Activated effector memory CD4-positive, alpha-beta T cell treated with anti-CD3 and anti-CD28 coated beads, Interleukin-2, amount 50 U/mL, for 16 hours (primary cell): ENCODE data around the gene MUC7.
"Not testable (repeated sequence)": the region's sequence is repeated elsewhere in the genome, so short reads cannot be mapped to it uniquely, and the experiment has no call there.

Source experiments
- DNase-seq: peaks from one replicate; pipeline ENCODE4 v3.0.0-alpha.2; 2020

MUC7 gene

DNA sequence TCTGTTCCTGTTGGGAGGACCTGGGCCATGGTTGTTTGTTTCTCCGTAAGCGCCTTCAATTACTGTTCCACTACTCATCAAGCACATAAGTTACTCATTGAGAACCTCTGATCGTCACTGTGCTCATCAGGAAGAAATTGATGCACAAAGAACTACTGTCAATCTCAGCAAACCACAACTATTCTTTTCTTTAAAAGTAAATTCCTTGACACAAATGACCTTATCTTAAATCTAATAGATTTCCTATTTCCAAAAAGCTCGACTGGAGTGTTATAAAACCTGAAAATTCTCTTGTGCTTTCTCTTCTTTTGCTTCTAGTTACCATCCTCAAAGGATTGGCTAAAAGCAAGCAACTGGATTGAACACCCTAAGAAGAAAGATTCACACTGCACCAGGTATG is at the start of gene MUC7:
MUC7 (plus strand) TSS at position 301 of the 400 bp plus-strand sequence. CDS start 1,825 bp downstream, outside the sequence.
- no peak for DNase-seq

DNA sequence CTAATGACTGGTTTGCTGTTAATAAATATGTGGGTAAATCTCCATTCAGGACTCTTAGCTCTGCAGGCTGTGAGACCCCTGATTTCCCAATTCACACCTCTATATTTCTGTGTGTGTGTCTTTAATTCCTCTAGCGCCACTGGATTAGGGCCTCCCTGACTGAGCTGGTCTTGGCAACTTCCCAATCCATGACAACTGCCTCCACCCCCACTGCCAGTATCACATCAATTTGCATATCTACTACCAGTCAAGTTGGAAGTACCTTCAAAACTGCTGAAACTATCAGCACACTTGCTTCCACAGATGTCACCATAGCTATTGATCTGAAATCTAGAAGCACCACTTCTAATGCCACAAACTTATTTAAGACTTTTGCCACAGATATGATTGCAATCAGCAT is 46.7 kb upstream of the MUC7 start:
- DNase-seq, result no peak

DNA sequence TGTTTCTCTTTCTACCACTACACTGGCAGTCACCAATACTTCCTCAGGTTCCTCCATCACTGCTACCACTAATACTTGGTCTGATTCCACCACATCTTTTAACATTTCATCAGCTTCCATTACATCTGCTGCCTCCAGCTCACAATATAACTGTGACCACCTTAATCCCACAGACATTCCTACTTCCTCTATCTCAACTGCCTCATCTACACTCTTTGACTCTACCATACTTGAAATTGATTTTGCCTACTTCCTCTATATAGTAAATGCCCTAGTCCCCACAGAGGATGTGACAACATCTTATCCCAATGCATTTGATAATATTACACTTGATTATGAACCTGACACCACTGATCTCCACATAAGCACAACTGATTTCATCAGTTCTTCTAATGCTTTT is 45.2 kb upstream of the MUC7 start:
- DNase-seq, result no peak

DNA sequence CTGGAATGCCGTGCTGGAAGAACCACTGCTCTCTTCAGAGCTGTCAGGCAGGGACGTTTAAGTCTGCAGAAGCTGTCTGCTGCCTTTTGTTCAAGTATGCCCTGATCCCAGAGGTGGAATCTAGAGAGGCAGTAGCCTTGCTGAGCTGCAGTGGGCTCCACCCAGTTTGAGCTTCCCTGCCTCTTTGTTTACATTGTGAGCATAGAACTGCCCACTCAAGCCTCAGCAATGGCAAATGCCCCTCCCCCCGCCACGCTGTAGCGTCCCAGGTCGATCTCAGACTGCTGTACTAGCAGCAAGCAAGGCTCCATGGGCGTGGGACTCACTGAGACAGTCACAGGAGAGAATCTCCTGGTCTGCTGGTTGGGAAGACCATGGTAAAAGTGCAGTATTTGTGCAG is 34.8 kb upstream of the MUC7 start:
- DNase-seq, result no peak

DNA sequence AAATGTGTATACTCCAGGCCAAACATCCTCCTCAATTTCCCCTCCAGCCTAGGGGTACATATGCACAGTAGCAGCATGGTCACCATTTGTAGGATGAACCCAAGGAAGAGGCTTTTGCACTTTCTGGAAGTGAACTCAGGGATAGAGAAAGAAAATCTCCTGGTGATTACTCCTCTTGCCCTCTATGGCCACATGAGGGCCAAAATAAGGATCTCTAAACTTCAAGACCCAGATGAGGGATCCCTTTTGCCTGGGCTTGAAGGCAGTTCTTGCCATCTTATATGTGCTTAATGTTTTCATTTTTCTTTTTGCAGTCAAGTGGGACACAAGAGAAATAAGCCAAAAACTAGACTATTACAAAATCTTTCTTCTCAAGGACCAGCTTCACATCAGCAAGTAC is 29.5 kb upstream of the MUC7 start:
- DNase-seq, result no peak

DNA sequence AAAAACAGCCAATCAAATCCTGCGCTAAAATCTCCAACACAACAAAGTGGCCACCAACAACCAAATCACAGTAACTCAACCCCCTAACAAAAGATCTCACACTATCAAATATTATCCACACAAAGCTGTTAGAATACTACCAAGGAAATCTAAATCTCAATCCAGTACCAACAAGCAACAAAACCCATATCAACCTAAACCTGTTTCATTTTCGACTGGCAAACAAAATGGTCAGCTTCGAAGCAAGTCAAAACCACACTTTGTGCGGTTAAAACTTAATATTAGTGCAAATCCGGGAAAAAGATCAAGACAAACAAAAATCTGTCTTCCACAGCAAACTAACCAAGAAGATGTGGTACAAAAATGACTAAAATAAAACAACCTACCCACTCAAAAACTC is 28.7 kb upstream of the MUC7 start:
- no peak for DNase-seq

DNA sequence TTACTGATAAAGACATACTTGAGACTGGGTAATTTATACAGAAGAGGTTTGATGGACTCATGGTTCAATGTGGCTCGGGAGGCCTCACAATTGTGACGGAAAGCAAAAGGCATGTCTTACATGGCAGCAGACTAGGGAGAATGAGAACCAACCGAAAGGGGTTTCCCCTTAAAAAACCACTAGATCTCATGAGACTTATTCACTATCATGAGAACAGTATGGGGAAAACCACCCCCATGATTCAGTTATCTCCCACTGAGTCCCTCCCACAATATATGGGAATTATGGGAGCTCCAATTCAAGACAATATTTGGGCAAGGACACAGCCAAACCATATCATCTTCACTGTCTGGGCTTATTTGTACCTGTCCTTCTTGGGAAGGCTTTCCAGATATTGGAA is 22.8 kb upstream of the MUC7 start:
- DNase-seq, result no peak

DNA sequence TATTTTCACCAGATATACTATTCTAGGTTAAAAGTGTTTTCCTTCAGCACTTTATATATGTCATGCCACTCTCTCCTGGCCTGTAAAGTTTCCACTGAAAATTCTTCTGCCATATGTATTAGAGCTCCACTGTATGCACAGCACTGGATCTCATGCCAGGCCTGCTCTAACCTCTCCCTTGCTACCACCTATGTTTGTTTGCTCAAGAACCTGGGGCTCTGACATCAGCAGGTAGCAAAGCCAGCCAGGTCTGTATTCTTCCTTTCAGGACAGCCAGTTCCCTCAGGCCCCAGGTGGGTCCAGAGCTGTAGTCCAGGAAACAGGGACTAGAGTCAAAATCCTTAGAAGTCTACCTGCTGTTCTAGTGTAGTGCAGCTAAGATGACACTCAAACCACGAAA is 19.1 kb upstream of the MUC7 start:
- no peak for DNase-seq

DNA sequence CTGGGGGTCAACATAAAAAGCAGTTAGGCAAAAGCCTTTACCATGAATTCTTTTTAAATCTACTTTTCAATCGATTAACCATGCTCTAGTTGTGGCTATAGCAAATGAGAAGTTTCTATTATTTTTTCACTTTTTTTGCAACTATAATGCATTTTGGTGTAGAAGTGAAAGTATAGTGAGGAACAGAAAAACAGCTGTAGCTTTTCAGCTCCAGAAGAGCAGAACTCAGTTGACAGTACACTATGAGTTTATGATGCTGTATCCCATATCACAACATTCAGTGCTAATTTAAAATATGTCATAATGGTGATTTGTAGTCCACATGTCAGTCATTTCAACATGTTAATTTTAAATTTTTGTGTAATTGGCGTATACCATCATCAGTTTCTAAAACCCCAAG is 8.7 kb upstream of the MUC7 start:
- DNase-seq, result no peak

DNA sequence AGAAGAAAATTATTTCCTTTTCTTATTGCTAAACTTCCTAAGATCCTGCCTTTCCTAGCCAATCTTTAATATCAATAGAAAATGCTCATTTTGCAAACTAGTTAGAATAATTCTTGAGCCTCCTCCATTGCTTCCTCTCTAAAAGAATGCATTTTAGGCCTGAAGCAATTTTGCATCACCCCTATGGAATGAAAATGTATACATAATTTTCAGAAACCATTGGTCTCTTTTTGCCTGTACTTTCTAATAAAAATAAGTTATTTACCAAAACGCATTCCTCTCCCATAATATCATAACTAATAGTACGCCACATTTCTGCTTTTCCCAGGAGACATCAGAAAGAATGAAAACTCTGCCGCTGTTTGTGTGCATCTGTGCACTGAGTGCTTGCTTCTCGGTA is 1.7 kb downstream of the MUC7 start:
- no peak for DNase-seq

DNA sequence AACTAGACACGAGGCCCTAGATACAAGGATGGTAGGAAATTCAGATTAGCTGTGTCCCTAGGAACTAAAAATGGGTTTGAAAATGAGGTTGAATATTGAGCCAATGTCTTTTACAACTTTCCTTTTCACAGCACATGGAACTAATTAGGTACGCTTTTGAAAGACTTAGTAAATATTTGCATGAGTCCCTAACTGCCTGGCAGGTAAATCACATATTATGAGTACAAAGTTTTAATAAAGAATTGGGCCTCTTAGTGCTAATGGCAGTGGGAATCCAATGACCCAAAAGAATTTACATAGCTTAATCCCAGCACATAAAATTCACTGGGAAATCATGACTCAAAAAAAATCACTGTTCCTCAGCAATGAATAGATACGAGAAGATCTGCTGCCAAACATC is 16.8 kb downstream of the MUC7 start:
- no peak for DNase-seq

DNA sequence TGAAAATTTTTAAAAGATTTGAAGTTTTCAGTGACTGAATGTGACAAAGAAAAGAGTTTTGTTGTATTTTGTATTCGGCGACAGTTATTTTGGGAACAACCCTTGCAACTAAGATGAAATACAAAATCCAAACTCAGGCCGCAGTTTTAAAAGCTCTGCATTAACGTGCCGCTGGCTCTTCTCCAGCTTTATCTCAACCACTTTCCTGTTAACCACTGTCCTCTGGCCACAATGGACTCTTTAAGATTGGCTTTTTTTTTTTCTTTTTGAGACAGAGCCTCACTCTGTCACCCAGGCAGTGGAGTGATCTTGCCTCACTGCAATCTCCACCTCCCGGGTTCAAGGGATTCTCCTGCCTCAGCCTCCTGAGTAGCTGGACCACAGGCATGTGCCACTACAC is 24.2 kb downstream of the MUC7 start:
- no peak for DNase-seq

DNA sequence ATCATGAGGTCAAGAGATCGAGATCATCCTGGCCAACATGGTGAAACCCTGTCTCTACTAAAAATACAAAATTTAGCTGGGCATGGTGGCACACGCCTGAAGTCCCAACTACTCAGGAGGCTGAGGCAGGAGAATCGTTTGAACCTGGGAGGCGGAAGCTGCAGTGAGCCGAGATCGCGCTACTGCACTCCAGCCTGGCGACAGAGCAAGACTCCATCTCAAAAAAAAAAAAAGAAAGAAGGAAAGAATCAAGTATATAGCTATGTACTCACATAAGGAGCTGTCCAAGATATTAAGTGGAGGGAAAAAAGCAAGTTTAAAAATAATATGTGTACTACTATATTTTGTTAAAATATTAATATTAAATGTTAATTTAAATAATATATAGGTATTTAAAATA is 29.8 kb downstream of the MUC7 start:
- not testable (repeated sequence) for DNase-seq

DNA sequence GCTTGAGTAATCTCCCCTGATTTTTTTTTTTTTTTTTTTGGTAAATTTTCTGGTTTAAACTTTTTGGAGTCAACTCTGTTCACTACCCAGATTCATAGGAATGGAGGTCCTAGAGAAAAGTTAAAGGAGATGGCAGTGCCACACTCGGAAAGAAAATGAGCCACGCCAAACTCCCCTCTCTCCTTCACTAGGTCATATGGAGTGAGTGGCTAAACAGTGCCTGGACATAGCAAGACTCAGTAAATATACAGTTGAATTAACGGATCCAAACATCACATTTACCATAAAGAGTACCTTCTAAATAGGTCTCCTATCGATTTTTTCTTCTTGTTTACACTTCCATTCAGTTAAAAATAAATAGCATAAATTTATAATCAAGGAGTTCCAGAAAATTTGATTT is 32.7 kb downstream of the MUC7 start:
- DNase-seq, result no peak

DNA sequence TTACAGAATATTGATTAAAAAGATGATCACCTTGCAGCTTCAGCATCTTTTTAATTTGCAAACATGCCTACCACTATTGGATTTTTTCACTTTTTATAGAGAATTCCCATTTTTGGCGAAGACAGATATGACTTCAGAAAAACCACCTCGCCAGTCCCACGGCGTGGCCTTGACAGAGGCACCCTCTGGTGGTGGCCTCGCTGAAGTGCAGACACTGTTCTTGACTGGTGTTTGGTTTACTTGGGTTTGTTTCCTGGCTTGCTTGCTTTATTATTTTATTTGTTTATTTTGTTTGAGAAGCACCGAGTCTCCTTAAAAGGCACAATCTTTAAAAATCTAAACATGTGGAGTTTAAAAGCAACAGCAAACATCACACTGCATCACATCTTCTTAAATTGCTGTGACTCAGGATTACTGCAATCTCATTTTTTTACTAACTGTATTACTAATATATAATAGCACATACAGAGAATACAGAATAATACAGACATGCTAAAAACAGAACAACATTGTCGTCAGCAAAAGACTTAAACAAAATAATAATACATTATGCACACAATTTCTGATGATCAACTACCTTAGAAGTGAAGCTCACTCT is 33.3 kb downstream of the MUC7 start:
- peak; percentile 81 for DNase-seq

DNA sequence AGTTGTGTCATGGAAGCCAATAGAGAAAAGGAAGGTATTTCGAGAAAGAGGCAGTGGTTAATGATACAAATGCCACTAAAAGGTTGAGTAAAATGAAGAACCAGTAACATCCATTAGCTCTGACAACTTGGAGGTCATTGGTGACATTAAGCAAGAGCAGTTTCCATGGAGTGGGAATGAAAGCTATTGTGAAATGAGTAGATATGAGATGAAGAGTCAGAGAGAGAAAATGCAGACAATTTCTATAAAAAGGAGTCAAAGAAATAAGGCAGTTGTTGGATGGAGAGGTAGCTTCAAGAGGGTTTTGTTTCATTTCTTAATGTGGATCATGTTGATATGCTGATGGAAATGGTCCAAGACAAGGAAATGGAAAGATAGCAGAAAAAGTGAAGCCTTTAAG is 36.8 kb downstream of the MUC7 start:
- DNase-seq, result no peak

DNA sequence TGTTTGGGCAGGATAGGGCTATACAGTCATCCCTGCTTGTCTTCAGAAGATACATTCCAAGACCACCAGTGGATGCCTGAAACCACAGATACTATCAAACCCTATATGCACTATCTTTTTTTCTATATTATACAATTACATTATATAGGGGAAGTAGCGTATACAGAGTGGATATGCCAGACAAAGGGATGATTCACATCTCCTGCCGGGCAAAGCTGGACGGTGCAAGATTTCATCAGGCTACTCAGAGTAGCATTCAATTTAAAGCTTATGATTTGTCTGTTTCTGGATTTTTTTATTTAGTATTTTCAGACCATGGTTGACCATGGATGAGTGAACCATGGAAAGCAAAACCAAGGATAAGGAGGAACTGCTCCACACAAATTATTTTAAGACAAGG is 39.4 kb downstream of the MUC7 start:
- DNase-seq, result no peak

DNA sequence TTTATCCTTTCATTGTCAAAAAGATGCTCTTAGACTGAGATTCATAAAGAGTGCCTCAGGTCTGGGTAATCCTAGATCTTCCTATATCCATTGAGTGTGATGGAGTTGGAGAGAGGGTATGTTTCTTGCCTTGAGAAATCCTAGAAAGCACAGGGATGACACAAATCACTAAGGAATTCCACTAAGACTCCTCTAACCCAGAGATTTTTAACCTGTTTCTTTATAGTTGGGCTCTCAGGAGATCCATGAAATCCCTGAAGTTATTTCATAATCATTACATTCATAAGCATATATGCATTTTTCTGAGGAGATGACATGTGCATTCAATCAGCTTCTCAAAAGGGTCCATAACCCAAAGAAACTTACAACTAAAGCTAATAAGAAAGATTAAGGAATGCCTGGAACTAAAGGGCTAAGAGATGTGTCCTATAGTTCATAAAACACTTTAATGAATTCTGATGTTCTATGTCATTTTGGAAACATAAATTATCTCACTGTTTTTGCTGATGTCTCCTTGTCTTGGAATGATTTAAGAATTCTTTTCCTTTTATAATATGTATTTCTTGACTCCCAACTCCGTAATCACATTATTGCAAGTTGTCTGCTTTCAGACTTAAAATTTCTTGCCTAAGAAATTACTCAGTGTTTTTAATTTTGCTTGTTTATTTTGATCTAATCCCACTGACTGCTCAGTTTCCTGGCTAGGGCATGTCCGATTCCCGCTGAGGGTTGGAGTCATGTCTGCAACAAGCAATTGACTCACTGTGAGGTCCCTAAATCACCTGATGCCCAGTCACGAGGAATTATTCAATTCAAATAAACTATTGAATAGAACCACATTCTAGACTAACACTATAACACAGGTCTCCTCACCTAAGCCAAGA is 43.6 kb downstream of the MUC7 start:
- DNase-seq, result no peak

DNA sequence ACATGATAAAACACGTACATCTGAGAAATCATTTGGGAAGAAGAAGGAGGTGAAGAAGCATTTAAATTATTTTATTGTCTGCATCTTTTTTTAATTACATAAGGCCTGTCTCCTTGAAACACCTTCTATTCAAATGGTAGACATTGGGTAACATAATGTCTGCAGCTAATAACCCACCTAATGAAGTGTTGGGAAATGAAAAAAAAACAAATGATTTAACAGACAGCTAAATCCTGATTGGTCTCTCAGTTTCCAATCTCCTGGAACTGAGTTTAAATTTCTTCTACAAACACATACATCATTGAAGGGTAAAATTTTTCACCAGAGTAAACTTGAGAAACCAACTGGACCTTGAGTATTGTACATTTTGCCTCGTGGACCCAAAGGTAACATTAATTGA is 46.3 kb downstream of the MUC7 start, which contains the start of gene AMTN:
AMTN (plus strand) TSS at position 301 of the 400 bp plus-strand sequence. CDS start 209 bp downstream, outside the sequence.
- DNase-seq, result no peak

DNA sequence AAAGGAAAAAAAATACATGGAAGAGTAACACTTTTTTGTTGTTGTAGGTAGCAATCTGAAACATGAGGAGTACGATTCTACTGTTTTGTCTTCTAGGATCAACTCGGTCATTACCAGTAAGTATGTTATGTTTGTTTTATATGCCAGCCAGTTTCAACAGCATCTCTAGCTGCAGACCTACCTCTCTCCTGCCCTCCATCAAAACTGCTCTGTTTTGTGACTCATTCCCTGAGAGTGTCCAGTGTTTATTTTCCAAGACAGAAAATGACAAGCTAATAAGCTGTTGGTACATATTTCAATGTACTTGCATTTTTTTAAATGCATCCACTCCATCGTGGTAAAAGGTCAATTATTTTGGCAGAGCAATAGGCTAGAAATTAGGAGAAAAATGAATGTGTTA is 46.7 kb downstream of the MUC7 start:
- DNase-seq, result no peak

DNA sequence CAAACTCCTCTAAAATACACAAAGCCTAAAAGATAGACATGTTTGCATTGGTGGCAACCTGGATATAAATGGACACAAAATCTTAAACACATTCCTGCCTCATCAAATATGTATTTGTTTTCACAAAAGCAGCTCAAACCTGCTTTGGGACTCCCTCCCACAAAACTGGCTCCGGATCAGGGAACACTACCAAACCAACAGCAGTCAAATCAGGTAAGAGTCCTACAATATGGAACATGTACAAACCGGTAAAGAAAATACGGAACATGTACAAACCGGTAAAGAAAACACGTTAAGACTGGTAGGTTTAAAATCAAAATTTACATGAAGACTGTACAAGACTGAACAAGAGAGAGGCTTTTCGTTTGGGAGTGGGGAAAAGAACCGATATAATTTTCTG is 50.6 kb downstream of the MUC7 start:
- DNase-seq, result no peak

DNA sequence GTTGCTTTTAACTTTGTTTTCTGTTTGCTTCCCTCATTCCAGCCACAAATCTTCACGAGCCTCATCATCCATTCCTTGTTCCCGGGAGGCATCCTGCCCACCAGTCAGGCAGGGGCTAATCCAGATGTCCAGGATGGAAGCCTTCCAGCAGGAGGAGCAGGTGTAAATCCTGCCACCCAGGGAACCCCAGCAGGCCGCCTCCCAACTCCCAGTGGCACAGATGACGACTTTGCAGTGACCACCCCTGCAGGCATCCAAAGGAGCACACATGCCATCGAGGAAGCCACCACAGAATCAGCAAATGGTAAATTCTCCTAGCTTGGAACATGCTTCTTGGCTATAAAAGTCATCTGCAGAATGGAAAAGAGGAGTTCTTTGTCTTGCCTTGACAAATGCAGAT is 59.0 kb downstream of the MUC7 start:
- DNase-seq, result no peak

DNA sequence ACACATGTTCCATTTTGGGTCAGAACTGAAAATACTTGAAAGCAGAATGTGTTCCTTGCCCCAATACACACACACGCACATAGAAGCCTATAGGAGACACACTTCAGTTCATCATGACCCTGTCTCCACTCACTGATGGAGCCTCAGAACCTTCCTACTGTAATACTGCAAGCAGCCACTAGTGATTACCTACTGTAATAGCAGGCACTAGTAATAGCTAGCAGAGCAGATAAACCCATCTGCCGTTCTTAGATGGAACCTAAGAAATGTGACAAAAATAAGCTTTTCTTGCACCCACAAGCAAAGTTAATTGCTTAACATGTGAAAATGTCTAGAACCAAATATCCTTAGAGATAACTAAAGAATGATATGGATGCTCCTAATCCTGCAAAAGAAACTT is 60.0 kb downstream of the MUC7 start:
- no peak for DNase-seq
